ENCODE data around the gene RAB11FIP4.

- no peak for TF ChIP-seq RBBP5 (IDR thresholded peaks at IDR 0.05; ENCODE audit: borderline replicate concordance, low read depth, low read length)
- TF ChIP-seq, protein P1, sequence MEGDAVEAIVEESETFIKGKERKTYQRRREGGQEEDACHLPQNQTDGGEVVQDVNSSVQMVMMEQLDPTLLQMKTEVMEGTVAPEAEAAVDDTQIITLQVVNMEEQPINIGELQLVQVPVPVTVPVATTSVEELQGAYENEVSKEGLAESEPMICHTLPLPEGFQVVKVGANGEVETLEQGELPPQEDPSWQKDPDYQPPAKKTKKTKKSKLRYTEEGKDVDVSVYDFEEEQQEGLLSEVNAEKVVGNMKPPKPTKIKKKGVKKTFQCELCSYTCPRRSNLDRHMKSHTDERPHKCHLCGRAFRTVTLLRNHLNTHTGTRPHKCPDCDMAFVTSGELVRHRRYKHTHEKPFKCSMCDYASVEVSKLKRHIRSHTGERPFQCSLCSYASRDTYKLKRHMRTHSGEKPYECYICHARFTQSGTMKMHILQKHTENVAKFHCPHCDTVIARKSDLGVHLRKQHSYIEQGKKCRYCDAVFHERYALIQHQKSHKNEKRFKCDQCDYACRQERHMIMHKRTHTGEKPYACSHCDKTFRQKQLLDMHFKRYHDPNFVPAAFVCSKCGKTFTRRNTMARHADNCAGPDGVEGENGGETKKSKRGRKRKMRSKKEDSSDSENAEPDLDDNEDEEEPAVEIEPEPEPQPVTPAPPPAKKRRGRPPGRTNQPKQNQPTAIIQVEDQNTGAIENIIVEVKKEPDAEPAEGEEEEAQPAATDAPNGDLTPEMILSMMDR (IDR thresholded peaks at IDR 0.05; ENCODE audit: control extremely low read depth in 1 of 3, insufficient read depth in 1 of 3, low read depth in 1 of 3, low read length in 3 of 3), result no peak
Measured at GRCh38 chr17:31379597-31380205, 11.8 kb upstream of the RAB11FIP4 start.
